GM23248 (cell line): ENCODE results near the gene SLIT3.

Source experiments
- EZH2 ChIP-seq: fragments of 200-600 bp; sonication (generic); IDR thresholded peaks from 2 replicates; pipeline ENCODE4 v1.6.1; 2018; ENCODE audit warnings: antibody characterized with exemption, mild to moderate bottlenecking; ENCODE audit not compliant: insufficient read depth, poor library complexity, severe bottlenecking
- EZH2phosphoT487 ChIP-seq: fragments of 200-600 bp; sonication (generic); IDR thresholded peaks from 2 replicates; pipeline ENCODE4 v1.6.1; 2018; ENCODE audit warnings: antibody characterized with exemption, moderate library complexity, mild to moderate bottlenecking, low read depth; ENCODE audit not compliant: insufficient read depth

- no peak for TF ChIP-seq EZH2phosphoT487
- no peak for TF ChIP-seq EZH2
These were observed 361.7 kb downstream of the SLIT3 start for GRCh38 chr5:168939156-168939800.
